Neural progenitor cell (in vitro differentiated cells): Measurements from ENCODE around the gene TNFRSF1B. TPM values are rescaled to one million over a fixed set of nuclear protein-coding genes. Genes with fewer than 3 reads are reported as not detected.
A peak's percentile ranks its signal among the peaks of the same experiment; 100 is the strongest.

Experiments
- DNase-seq: peaks from one replicate; pipeline ENCODE4 v3.0.0-alpha.2; 2016; ENCODE audit warnings: low spot score
- H2AFZ ChIP-seq: fragments of 200-600 bp; sonication (generic); replicated peaks from 2 replicates; pipeline ENCODE4 v1.6.1; 2016; ENCODE audit warnings: antibody characterized with exemption
- H3F3A ChIP-seq: fragments of 200-600 bp; sonication (generic); 2 replicates; pipeline ENCODE4 v1.6.1; 2016; ENCODE audit warnings: antibody characterized with exemption, low read depth
- H3K27ac ChIP-seq: fragments of 200-600 bp; sonication (generic); 2 replicates; pipeline ENCODE4 v1.5.1; 2016; ENCODE audit warnings: mild to moderate bottlenecking
- H3K27me3 ChIP-seq: fragments of 200-600 bp; sonication (generic); 2 replicates; pipeline ENCODE4 v1.6.1; 2016; ENCODE audit warnings: mild to moderate bottlenecking, moderate library complexity
- H3K36me3 ChIP-seq: fragments of 200-600 bp; sonication (generic); 2 replicates; pipeline ENCODE4 v1.5.1; 2016
- H3K4me1 ChIP-seq: fragments of 200-600 bp; sonication (generic); 2 replicates; pipeline ENCODE4 v1.6.1; 2016; ENCODE audit warnings: mixed run types
- H3K4me2 ChIP-seq: fragments of 200-600 bp; sonication (generic); 2 replicates; pipeline ENCODE4 v1.6.1; 2016
- H3K4me3 ChIP-seq: fragments of 200-600 bp; sonication (generic); 2 replicates; pipeline ENCODE4 v1.5.1; 2016
- H3K79me2 ChIP-seq: fragments of 200-600 bp; sonication (generic); 2 replicates; pipeline ENCODE4 v1.6.1; 2016; ENCODE audit warnings: low read depth
- H3K9ac ChIP-seq: fragments of 200-600 bp; sonication (generic); 2 replicates; pipeline ENCODE4 v1.6.1; 2016
- H3K9me3 ChIP-seq: fragments of 200-600 bp; sonication (generic); 2 replicates; pipeline ENCODE4 v1.5.1; 2016; ENCODE audit warnings: low read depth
- H4K20me1 ChIP-seq: fragments of 200-600 bp; sonication (generic); 2 replicates; pipeline ENCODE4 v1.6.1; 2016; ENCODE audit warnings: low read depth
- H3K27ac Mint-ChIP-seq: 3 replicates; pipeline ENCODE4 v1.8.0; 2021; ENCODE audit warnings: mixed read lengths
- H3K27me3 Mint-ChIP-seq: 2 replicates; pipeline ENCODE4 v1.8.0; 2022; ENCODE audit warnings: low read depth, mild to moderate bottlenecking, inconsistent platforms, moderate library complexity, mixed read lengths; ENCODE audit not compliant: insufficient read depth
- H3K36me3 Mint-ChIP-seq: 3 replicates; pipeline ENCODE4 v1.8.0; 2021; ENCODE audit warnings: mixed read lengths
- H3K4me1 Mint-ChIP-seq: 3 replicates; pipeline ENCODE4 v1.8.0; 2021; ENCODE audit warnings: mixed read lengths
- H3K4me3 Mint-ChIP-seq: 3 replicates; pipeline ENCODE4 v1.8.0; 2021; ENCODE audit warnings: mild to moderate bottlenecking, moderate library complexity, mixed read lengths
- H3K9me3 Mint-ChIP-seq: 3 replicates; pipeline ENCODE4 v1.8.0; 2020; ENCODE audit warnings: mixed read lengths
- CTCF ChIP-seq: fragments of 200-600 bp; sonication (generic); IDR thresholded peaks from 2 replicates; pipeline ENCODE4 v1.5.1; 2017; ENCODE audit warnings: antibody characterized with exemption, mild to moderate bottlenecking
- EZH2 ChIP-seq: fragments of 200-600 bp; sonication (generic); IDR thresholded peaks from 2 replicates; pipeline ENCODE4 v1.6.1; 2017; ENCODE audit warnings: antibody characterized with exemption, mild to moderate bottlenecking, moderate library complexity
- EZH2phosphoT487 ChIP-seq: fragments of 200-600 bp; sonication (generic); IDR thresholded peaks from 2 replicates; pipeline ENCODE4 v1.6.1; 2017; ENCODE audit warnings: antibody characterized with exemption
- total RNA-seq: library from RNA; depleted of rRNA; stranded (reverse); fragments of >200 nt; gene quantifications from 2 replicates; pipeline ENCODE4 v1.2.3, GENCODE V29; 2015; ENCODE audit warnings: low replicate concordance

TNFRSF1B gene
- total RNA-seq, 1 donor from 2014 or later: 0.04 TPM

GRCh38 chr1:12144236-12144635 lies 22.6 kb upstream of the TNFRSF1B start:
- Mint-ChIP-seq H3K27me3 (peaks cover 2% of the 10 kb centered on the region), H3K36me3 (no peaks in the 10 kb centered on the region), H3K9me3 (no peaks in the 10 kb centered on the region), H3K4me1 (peaks cover 28% of the 10 kb centered on the region), H3K27ac (no peak overlapping the region), H3K4me3 (no peak overlapping the region)
- H3K4me2 ChIP-seq: no peak overlapping the region
- H3K36me3 ChIP-seq: no peaks in the 10 kb centered on the region
- H3K27me3 ChIP-seq: no peaks in the 10 kb centered on the region
- H3K4me3 ChIP-seq: no peak overlapping the region
- H3K27ac ChIP-seq: no peak overlapping the region
- peaks cover 11% of the 10 kb centered on the region for H3K4me1 ChIP-seq
- no peak for DNase-seq
- no peak for TF ChIP-seq EZH2phosphoT487
- no peak for TF ChIP-seq CTCF
- TF ChIP-seq EZH2: no peak
- no peak overlapping the region for H2AFZ ChIP-seq
- no peak overlapping the region for H3K9ac ChIP-seq
- H3K79me2 ChIP-seq: no peaks in the 10 kb centered on the region
- H3F3A ChIP-seq: no peaks in the 10 kb centered on the region
- H4K20me1 ChIP-seq: no peaks in the 10 kb centered on the region
- no peaks in the 10 kb centered on the region for H3K9me3 ChIP-seq

- no peak overlapping the region for H3K4me2 ChIP-seq
- H2AFZ ChIP-seq: no peak overlapping the region
- H3K4me3 Mint-ChIP-seq: no peak overlapping the region
- peaks cover 32% of the 10 kb centered on the region for H3K4me1 Mint-ChIP-seq
- H3K9ac ChIP-seq: no peak overlapping the region
- no peaks in the 10 kb centered on the region for H3K9me3 Mint-ChIP-seq
- H3F3A ChIP-seq: no peaks in the 10 kb centered on the region
- TF ChIP-seq EZH2phosphoT487 (no peak), EZH2 (no peak), CTCF (no peak)
- H3K79me2 ChIP-seq: no peaks in the 10 kb centered on the region
- no peaks in the 10 kb centered on the region for H4K20me1 ChIP-seq
- no peaks in the 10 kb centered on the region for H3K9me3 ChIP-seq
- peaks cover 2% of the 10 kb centered on the region for H3K27me3 Mint-ChIP-seq
- DNase-seq: no peak
- H3K36me3 Mint-ChIP-seq: no peaks in the 10 kb centered on the region
- H3K36me3 ChIP-seq: no peaks in the 10 kb centered on the region
- H3K4me1 ChIP-seq: peaks cover 11% of the 10 kb centered on the region
- no peak overlapping the region for H3K27ac ChIP-seq
- H3K4me3 ChIP-seq: no peak overlapping the region
- peak overlapping the region; percentile 48 for H3K27ac Mint-ChIP-seq
- no peaks in the 10 kb centered on the region for H3K27me3 ChIP-seq
Observed at GRCh38 chr1:12144969-12145368, 21.8 kb upstream of the TNFRSF1B start.

- Mint-ChIP-seq H3K9me3 (no peaks in the 10 kb centered on the region), H3K36me3 (no peaks in the 10 kb centered on the region), H3K4me1 (peaks cover 32% of the 10 kb centered on the region)
Observed at GRCh38 chr1:12145616-12146342, 21.0 kb upstream of the TNFRSF1B start.

More at GRCh38 chr1:12145616-12146342, 21.0 kb upstream of the TNFRSF1B start:
- Histone ChIP-seq H4K20me1 (no peaks in the 10 kb centered on the region), H3K4me1 (peaks cover 11% of the 10 kb centered on the region), H3K9me3 (no peaks in the 10 kb centered on the region), H3K4me2 (no peak overlapping the region), H3K27me3 (no peaks in the 10 kb centered on the region), H3K79me2 (no peaks in the 10 kb centered on the region), H2AFZ (no peak overlapping the region), H3F3A (no peaks in the 10 kb centered on the region), H3K4me3 (no peak overlapping the region), H3K9ac (no peak overlapping the region), H3K27ac (no peak overlapping the region), H3K36me3 (no peaks in the 10 kb centered on the region)
- Mint-ChIP-seq H3K27me3 (peaks cover 2% of the 10 kb centered on the region), H3K4me3 (no peak overlapping the region), H3K27ac (peak overlapping the region; percentile 37)
- TF ChIP-seq EZH2phosphoT487 (no peak), CTCF (no peak), EZH2 (no peak)
- DNase-seq: no peak
